Astrocyte of the cerebellum (primary cell): ENCODE data around the gene MPDU1.

Experiments used
- DNase-seq: peaks from one replicate; pipeline ENCODE4 v3.0.0-alpha.2; 2011; ENCODE audit warnings: low read depth
- H3K4me3 ChIP-seq: 2 replicates; pipeline ENCODE4 v1.5.1; 2011; ENCODE audit warnings: mild to moderate bottlenecking, low read depth, low read length, moderate library complexity
- CTCF ChIP-seq: IDR thresholded peaks from 2 replicates; pipeline ENCODE4 v1.5.1; 2012; ENCODE audit warnings: low read length, low read depth, moderate library complexity, mild to moderate bottlenecking; ENCODE audit errors: missing control alignments
- in situ Hi-C: cut with HindIII; loops from 2 replicates; pipeline ENCODE4 v1.10.0; 2017; ENCODE audit warnings: low sequenced_read_pairs

The MPDU1 gene

GRCh38 chr17:7583253-7584109 is at the start of gene MPDU1:
Gene MPDU1, plus strand, starts transcription at chr17:7583852. Its CDS starts 11 bp downstream, at chr17:7583863.
- peak; percentile 92 for DNase-seq
- in situ Hi-C loops = no loop called here
- no peak for TF ChIP-seq CTCF
- H3K4me3 ChIP-seq = peak within 1 kb of the TSS; percentile 69

DNA sequence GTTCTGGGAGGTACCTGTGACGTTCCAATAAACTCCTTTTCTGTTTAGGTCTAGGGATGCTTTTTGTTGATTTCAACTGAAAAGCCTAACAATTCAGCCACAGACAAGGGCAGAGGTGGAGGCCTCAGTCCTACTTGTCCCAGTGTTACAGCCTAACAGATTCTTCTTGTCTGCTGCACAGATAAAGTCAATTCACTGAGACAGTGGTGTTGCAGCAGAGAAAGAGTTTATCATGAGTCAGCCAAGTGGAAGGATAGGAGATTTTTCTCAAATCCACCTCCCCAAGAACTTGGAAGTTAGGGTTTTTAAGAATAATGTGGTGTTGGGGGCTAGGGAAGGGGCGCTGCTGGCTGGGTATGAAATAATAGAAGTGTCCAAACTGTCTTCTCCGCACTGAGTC is 45.6 kb upstream of the MPDU1 start:
- H3K4me3 ChIP-seq = no peak overlapping the region
- in situ Hi-C loops = loop anchor here (5.0 kb wide), 1 partner anchor 61 kb away; the partner anchor contains the start of gene ZBTB4
- no peak for DNase-seq
- TF ChIP-seq CTCF = no peak

GRCh38 chr17:7538891-7539545 is 44.6 kb upstream of the MPDU1 start:
- no peak for DNase-seq
- H3K4me3 ChIP-seq = no peak overlapping the region
- TF ChIP-seq CTCF = no peak
- in situ Hi-C loops = loop anchor here (5.0 kb wide), 1 partner anchor 62 kb away; the partner anchor contains the start of gene ZBTB4

DNA sequence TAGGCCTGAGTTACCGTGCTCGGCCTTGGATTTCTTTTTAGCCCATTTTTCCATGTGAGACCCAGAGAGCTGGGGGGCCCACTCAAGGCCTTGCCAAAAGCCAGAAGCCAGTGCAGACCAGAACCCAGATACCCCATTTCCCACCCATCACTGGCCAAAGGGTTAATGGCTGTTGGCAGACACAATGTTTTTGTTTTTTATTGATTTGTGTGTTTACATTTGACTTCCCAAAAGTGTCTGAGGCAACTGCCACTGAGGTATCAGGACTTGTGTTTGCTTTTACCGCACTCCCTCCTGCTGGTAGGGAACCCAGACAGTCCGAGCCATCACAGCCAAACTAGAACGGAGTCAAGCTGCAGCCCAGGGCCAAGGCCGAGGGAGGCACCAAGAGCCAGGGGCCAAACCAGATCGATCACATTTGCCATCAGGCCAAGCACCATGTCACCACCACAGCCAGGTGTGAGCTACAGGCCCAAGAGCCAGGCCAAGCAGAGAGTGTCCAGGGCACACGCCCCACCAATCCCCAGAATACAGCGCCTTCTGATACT is 42.5 kb upstream of the MPDU1 start:
- H3K4me3 ChIP-seq = no peak overlapping the region
- in situ Hi-C loops = no loop called here
- no peak for TF ChIP-seq CTCF
- DNase-seq = no peak

DNA sequence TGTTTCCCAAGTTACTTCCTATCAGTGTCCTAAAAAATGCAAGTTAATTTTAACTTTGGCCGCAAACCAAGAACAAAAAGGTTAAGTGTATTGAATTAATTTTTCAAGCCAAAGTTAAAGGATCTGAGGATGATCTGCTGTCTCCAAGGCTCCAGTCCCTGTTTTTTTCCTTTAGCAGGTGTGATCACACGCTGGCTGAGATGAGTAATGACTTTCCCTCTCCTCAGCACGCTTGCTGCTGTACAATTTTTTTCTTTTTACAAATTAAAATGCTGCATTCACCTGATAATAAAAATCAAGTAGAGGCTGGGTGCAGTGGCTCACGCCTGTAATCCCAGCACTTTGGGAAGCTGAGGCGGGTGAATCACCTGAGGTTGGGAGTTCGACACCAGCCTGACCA is 38.7 kb upstream of the MPDU1 start:
- no peak overlapping the region for H3K4me3 ChIP-seq
- no peak for DNase-seq
- in situ Hi-C loops = no loop called here
- no peak for TF ChIP-seq CTCF

DNA sequence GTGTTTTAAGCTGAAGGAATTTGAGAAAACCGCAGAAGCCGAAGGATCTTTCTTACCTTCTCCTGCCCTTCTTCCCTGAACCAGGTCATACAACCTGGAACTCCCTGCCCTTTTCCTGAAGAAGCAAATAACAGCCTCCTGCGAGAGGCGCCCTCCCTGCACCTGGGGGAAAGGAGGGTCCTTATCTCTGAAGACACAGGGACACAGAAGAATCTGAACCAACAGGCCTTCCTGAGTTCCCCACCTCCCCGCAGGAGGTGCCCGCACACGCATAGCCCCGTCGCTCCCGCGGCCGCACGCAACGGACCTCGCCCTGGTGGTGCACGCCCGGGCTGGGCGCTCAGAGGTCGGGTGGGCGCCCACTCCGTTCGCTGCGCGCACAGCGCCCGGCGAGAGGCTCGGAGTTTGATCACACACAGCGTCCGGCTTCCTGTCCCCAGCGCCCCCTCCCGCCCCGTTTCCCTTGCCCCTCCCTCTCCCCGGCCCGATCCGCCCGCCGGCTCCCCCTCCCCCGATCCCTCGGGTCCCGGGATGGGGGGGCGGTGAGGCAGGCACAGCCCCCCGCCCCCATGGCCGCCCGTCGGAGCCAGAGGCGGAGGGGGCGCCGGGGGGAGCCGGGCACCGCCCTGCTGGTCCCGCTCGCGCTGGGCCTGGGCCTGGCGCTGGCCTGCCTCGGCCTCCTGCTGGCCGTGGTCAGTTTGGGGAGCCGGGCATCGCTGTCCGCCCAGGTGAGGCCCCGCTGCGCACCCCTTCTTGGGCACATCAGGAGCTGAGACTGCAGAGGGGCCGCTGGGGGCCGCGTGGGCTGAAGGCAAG is 34.9 kb upstream of the MPDU1 start, which contains the start of gene TNFSF12:
TSS of gene TNFSF12 (plus strand) at position 474 of the 816 bp plus-strand sequence. CDS start at position 570, 96 bp downstream.
- TF ChIP-seq CTCF = peak; percentile 2
- H3K4me3 ChIP-seq = peak within 1 kb of the TSS; percentile 47
- DNase-seq = no peak
- in situ Hi-C loops = no loop called here
